ENCODE measurements around the gene EBNA1BP2. TPM values are rescaled to one million over a fixed set of nuclear protein-coding genes. Genes with fewer than 3 reads are reported as not detected.

EBNA1BP2 gene
- total and polyA plus RNA-seq, 10 of the 15 experiments (the other 5 are each of a cell fraction or from before 2014, with no cell fraction given), result 57.5 to 275 (median 133) TPM

DNA sequence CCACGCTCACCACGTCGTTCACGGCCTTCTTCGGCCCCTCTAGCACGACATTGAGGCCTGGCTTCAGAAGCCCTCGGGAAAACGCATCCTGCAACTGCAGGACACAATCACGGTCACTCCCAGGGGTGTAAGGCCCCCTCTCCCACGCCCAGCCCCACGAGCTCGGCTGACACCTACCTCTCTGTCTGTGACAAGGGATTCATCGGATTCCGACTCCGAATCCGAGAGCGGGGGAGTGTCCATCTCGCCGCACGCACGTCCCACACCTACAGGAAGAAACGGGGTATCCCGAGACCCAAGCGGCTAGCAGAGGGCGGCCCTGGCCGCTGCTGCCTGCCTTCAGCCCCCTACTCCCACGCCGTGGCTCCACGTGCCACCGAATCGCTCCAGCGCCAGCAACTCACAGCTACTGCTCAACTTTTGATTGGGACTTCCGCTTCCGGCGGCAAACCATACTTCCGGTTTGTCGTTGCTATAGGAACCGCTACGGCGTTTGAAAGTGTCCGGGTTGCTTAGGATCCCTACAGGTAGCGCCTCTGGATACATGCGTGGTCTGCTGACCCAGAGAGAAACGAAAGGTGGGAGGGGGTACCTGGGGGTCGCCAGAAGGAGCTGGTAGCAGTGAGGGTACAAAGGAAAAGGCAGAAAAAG lies at the start of gene EBNA1BP2, which contains the start of gene CFAP57 (continued):
- TF ChIP-seq ZNF207 (IDR thresholded peaks at IDR 0.05; ENCODE audit: borderline replicate concordance) (peak; percentile 62; the same call in 1 of the 2 replicates), ETV6 (conservative IDR thresholded peaks at IDR 0.05 in 1 of 2, IDR thresholded peaks at IDR 0.05 in 1 of 2; ENCODE audit: borderline replicate concordance in 1 of 2, low read depth in 1 of 2) (peak in 1 of 2 experiments; percentile 70; a peak in 2 of 4 replicates), RAD51 (IDR thresholded peaks at IDR 0.05) (0 out of 2 replicates have a peak, but pooled peaks have one; percentile 6), ZSCAN29 (IDR thresholded peaks at IDR 0.05) (no peak), KDM1A (IDR thresholded peaks at IDR 0.05; ENCODE audit: borderline replicate concordance) (no peak), HDGF (IDR thresholded peaks at IDR 0.05) (peak; percentile 71; the same call in 1 of the 2 replicates), RB1 (IDR thresholded peaks at IDR 0.05; ENCODE audit: borderline replicate concordance) (peak; percentile 73; the same call in 1 of the 2 replicates), SIN3A (IDR thresholded peaks at IDR 0.05; ENCODE audit: low read depth, low read length) (peak; percentile 95), HCFC1 (IDR thresholded peaks at IDR 0.05; ENCODE audit: low read length) (peak; percentile 40), RELA (IDR thresholded peaks at IDR 0.05; ENCODE audit: borderline replicate concordance, partially characterized antibody) (peak; percentile 34), BHLHE40 (IDR thresholded peaks at IDR 0.05; ENCODE audit: borderline replicate concordance in 1 of 2, low read depth in 2 of 2, low read length in 1 of 2) (peak; percentile 87 to 94), GABPA (IDR thresholded peaks at IDR 0.05; ENCODE audit: low read depth) (peak; percentile 94)
- TF ChIP-seq, protein P1, sequence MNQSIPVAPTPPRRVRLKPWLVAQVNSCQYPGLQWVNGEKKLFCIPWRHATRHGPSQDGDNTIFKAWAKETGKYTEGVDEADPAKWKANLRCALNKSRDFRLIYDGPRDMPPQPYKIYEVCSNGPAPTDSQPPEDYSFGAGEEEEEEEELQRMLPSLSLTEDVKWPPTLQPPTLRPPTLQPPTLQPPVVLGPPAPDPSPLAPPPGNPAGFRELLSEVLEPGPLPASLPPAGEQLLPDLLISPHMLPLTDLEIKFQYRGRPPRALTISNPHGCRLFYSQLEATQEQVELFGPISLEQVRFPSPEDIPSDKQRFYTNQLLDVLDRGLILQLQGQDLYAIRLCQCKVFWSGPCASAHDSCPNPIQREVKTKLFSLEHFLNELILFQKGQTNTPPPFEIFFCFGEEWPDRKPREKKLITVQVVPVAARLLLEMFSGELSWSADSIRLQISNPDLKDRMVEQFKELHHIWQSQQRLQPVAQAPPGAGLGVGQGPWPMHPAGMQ (IDR thresholded peaks at IDR 0.05; ENCODE audit: borderline replicate concordance), result no peak
- TF ChIP-seq, protein P2, sequence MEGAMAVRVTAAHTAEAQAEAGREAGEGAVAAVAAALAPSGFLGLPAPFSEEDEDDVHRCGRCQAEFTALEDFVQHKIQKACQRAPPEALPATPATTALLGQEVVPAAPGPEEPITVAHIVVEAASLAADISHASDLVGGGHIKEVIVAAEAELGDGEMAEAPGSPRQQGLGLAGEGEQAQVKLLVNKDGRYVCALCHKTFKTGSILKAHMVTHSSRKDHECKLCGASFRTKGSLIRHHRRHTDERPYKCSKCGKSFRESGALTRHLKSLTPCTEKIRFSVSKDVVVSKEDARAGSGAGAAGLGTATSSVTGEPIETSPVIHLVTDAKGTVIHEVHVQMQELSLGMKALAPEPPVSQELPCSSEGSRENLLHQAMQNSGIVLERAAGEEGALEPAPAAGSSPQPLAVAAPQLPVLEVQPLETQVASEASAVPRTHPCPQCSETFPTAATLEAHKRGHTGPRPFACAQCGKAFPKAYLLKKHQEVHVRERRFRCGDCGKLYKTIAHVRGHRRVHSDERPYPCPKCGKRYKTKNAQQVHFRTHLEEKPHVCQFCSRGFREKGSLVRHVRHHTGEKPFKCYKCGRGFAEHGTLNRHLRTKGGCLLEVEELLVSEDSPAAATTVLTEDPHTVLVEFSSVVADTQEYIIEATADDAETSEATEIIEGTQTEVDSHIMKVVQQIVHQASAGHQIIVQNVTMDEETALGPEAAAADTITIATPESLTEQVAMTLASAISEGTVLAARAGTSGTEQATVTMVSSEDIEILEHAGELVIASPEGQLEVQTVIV (IDR thresholded peaks at IDR 0.05; ENCODE audit: borderline replicate concordance, partially characterized antibody), result peak; percentile 81
- TF ChIP-seq, protein P3, sequence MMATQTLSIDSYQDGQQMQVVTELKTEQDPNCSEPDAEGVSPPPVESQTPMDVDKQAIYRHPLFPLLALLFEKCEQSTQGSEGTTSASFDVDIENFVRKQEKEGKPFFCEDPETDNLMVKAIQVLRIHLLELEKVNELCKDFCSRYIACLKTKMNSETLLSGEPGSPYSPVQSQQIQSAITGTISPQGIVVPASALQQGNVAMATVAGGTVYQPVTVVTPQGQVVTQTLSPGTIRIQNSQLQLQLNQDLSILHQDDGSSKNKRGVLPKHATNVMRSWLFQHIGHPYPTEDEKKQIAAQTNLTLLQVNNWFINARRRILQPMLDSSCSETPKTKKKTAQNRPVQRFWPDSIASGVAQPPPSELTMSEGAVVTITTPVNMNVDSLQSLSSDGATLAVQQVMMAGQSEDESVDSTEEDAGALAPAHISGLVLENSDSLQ (IDR thresholded peaks at IDR 0.05), result peak; percentile 53
- TF ChIP-seq, protein P4, sequence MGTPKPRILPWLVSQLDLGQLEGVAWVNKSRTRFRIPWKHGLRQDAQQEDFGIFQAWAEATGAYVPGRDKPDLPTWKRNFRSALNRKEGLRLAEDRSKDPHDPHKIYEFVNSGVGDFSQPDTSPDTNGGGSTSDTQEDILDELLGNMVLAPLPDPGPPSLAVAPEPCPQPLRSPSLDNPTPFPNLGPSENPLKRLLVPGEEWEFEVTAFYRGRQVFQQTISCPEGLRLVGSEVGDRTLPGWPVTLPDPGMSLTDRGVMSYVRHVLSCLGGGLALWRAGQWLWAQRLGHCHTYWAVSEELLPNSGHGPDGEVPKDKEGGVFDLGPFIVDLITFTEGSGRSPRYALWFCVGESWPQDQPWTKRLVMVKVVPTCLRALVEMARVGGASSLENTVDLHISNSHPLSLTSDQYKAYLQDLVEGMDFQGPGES (IDR thresholded peaks at IDR 0.05), result peak; percentile 57; the same call in 1 of the 2 replicates
- TF ChIP-seq, protein P5, sequence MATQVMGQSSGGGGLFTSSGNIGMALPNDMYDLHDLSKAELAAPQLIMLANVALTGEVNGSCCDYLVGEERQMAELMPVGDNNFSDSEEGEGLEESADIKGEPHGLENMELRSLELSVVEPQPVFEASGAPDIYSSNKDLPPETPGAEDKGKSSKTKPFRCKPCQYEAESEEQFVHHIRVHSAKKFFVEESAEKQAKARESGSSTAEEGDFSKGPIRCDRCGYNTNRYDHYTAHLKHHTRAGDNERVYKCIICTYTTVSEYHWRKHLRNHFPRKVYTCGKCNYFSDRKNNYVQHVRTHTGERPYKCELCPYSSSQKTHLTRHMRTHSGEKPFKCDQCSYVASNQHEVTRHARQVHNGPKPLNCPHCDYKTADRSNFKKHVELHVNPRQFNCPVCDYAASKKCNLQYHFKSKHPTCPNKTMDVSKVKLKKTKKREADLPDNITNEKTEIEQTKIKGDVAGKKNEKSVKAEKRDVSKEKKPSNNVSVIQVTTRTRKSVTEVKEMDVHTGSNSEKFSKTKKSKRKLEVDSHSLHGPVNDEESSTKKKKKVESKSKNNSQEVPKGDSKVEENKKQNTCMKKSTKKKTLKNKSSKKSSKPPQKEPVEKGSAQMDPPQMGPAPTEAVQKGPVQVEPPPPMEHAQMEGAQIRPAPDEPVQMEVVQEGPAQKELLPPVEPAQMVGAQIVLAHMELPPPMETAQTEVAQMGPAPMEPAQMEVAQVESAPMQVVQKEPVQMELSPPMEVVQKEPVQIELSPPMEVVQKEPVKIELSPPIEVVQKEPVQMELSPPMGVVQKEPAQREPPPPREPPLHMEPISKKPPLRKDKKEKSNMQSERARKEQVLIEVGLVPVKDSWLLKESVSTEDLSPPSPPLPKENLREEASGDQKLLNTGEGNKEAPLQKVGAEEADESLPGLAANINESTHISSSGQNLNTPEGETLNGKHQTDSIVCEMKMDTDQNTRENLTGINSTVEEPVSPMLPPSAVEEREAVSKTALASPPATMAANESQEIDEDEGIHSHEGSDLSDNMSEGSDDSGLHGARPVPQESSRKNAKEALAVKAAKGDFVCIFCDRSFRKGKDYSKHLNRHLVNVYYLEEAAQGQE (IDR thresholded peaks at IDR 0.05; ENCODE audit: low read depth, low read length), result no peak
